H9 (cell line): ENCODE results near the gene RUVBL1. TPM values are rescaled to one million over a fixed set of nuclear protein-coding genes. Genes with fewer than 3 reads are reported as not detected.
A peak's percentile ranks its signal among the peaks of the same experiment; 100 is the strongest.

Experiments
- DNase-seq: peaks from one replicate; pipeline ENCODE4 v3.0.0-alpha.2; 2017
- H2AFZ ChIP-seq: one replicate; pipeline ENCODE4 v1.6.1; 2013; ENCODE audit warnings: mild to moderate bottlenecking, low read length, control low read depth, moderate library complexity
- H2AK5ac ChIP-seq: 2 replicates; pipeline ENCODE4 v1.6.1; 2013; ENCODE audit warnings: low read length, control low read depth, mixed read lengths; ENCODE audit not compliant: insufficient read length
- H2BK120ac ChIP-seq: one replicate; pipeline ENCODE4 v1.6.1; 2013; ENCODE audit warnings: low read depth, mild to moderate bottlenecking, low read length, control low read depth, inconsistent platforms; ENCODE audit not compliant: poor library complexity, severe bottlenecking
- H2BK12ac ChIP-seq: 2 replicates; pipeline ENCODE4 v1.6.1; 2013; ENCODE audit warnings: low read length, control low read depth, mixed read lengths, low read depth; ENCODE audit not compliant: insufficient read length
- H2BK15ac ChIP-seq: 2 replicates; pipeline ENCODE4 v1.6.1; 2013; ENCODE audit warnings: low read depth, low read length, control low read depth
- H2BK20ac ChIP-seq: one replicate; pipeline ENCODE4 v1.6.1; 2013; ENCODE audit warnings: low read depth, mild to moderate bottlenecking, low read length, control low read depth, inconsistent platforms; ENCODE audit not compliant: poor library complexity, severe bottlenecking
- H2BK5ac ChIP-seq: 2 replicates; pipeline ENCODE4 v1.6.1; 2013; ENCODE audit warnings: low read length, control low read depth, mixed read lengths; ENCODE audit not compliant: insufficient read length
- H3K14ac ChIP-seq: 2 replicates; pipeline ENCODE4 v1.6.1; 2013; ENCODE audit warnings: low read length, control low read depth; ENCODE audit not compliant: insufficient read depth
- H3K18ac ChIP-seq: 2 replicates; pipeline ENCODE4 v1.6.1; 2013; ENCODE audit warnings: low read depth, mild to moderate bottlenecking, mixed read lengths, low read length, control low read depth; ENCODE audit not compliant: insufficient read length
- H3K23ac ChIP-seq: 2 replicates; pipeline ENCODE4 v1.6.1; 2013; ENCODE audit warnings: low read length, control low read depth, mixed read lengths, low read depth; ENCODE audit not compliant: insufficient read length
- H3K23me2 ChIP-seq: 2 replicates; pipeline ENCODE4 v1.6.1; 2013; ENCODE audit warnings: low read depth, mild to moderate bottlenecking, mixed read lengths, low read length, control low read depth; ENCODE audit not compliant: insufficient read length, poor library complexity, severe bottlenecking
- H3K27ac ChIP-seq: 2 replicates; pipeline ENCODE4 v1.5.1; 2013; ENCODE audit warnings: low read length, control low read depth, mixed read lengths, low read depth; ENCODE audit not compliant: insufficient read length
- H3K27me3 ChIP-seq: 2 replicates; pipeline ENCODE4 v1.6.1; 2013; ENCODE audit warnings: low read length, control low read depth, inconsistent platforms; ENCODE audit not compliant: insufficient read depth
- H3K4ac ChIP-seq: 2 replicates; pipeline ENCODE4 v1.6.1; 2013; ENCODE audit warnings: low read depth, mild to moderate bottlenecking, control low read depth, inconsistent platforms, low read length, moderate library complexity
- H3K4me1 ChIP-seq: 2 replicates; pipeline ENCODE4 v1.6.1; 2013; ENCODE audit warnings: low read length, control low read depth, inconsistent platforms; ENCODE audit not compliant: insufficient read depth
- H3K4me2 ChIP-seq: 2 replicates; pipeline ENCODE4 v1.6.1; 2013; ENCODE audit warnings: low read length, control low read depth, mixed read lengths; ENCODE audit not compliant: insufficient read length, insufficient read depth
- H3K56ac ChIP-seq: 2 replicates; pipeline ENCODE4 v1.6.1; 2013; ENCODE audit warnings: low read depth, mild to moderate bottlenecking, mixed read lengths, low read length, control low read depth; ENCODE audit not compliant: insufficient read length
- H3K79me1 ChIP-seq: 2 replicates; pipeline ENCODE4 v1.6.1; 2013; ENCODE audit warnings: low read depth, mild to moderate bottlenecking, moderate library complexity, low read length, control low read depth, inconsistent platforms; ENCODE audit not compliant: insufficient read depth, poor library complexity, severe bottlenecking
- H3K79me2 ChIP-seq: 2 replicates; pipeline ENCODE4 v1.6.1; 2013; ENCODE audit warnings: low read length, control low read depth, inconsistent platforms; ENCODE audit not compliant: insufficient read depth
- H3K9ac ChIP-seq: 2 replicates; pipeline ENCODE4 v1.6.1; 2013; ENCODE audit warnings: low read length, control low read depth, mixed read lengths; ENCODE audit not compliant: insufficient read length; ENCODE audit errors: extremely low read depth
- H3K9me3 ChIP-seq: one replicate; pipeline ENCODE4 v1.6.1; 2013; ENCODE audit warnings: low read depth, low read length, inconsistent platforms; ENCODE audit not compliant: control insufficient read depth
- H3T11ph ChIP-seq: one replicate; pipeline ENCODE4 v1.6.1; 2013; ENCODE audit warnings: mild to moderate bottlenecking, low read length, control low read depth, inconsistent platforms
- H4K20me1 ChIP-seq: one replicate; pipeline ENCODE4 v1.6.1; 2013; ENCODE audit not compliant: control insufficient read depth, insufficient read length, insufficient read depth
- H4K5ac ChIP-seq: 2 replicates; pipeline ENCODE4 v1.6.1; 2013; ENCODE audit warnings: low read depth, mild to moderate bottlenecking, mixed read lengths, low read length, control low read depth; ENCODE audit not compliant: insufficient read length
- H4K8ac ChIP-seq: replicated peaks from 2 replicates; pipeline ENCODE4 v1.6.1; 2013; ENCODE audit warnings: low read length, control low read depth, mixed read lengths, low read depth; ENCODE audit not compliant: insufficient read length
- H4K91ac ChIP-seq: 2 replicates; pipeline ENCODE4 v1.6.1; 2013; ENCODE audit warnings: low read depth, mild to moderate bottlenecking, moderate library complexity, mixed read lengths, low read length, control low read depth; ENCODE audit not compliant: insufficient read length
- H3K27ac Mint-ChIP-seq, 3 experiments: 2 replicates in 2 of 3; 3 replicates in 1 of 3; pipeline ENCODE4 v1.8.0; 2020 to 2021; ENCODE audit warnings: mixed read lengths in 3 of 3, mild to moderate bottlenecking in 1 of 3, moderate library complexity in 1 of 3
- H3K27me3 Mint-ChIP-seq: 2 replicates; pipeline ENCODE4 v1.8.0; 2021; ENCODE audit warnings: low read depth, mild to moderate bottlenecking, moderate library complexity, mixed read lengths
- H3K36me3 Mint-ChIP-seq, 3 experiments: 2 replicates in 2 of 3; 3 replicates in 1 of 3; pipeline ENCODE4 v1.8.0; 2020 to 2021; ENCODE audit warnings: low read depth in 3 of 3, mixed read lengths in 3 of 3; ENCODE audit not compliant: insufficient read depth in 1 of 3
- H3K4me1 Mint-ChIP-seq, 2 experiments: 2 replicates each; pipeline ENCODE4 v1.8.0; 2020; ENCODE audit warnings: mixed read lengths in 2 of 2
- H3K4me3 Mint-ChIP-seq, 2 experiments: 2 replicates in 1 of 2; 3 replicates in 1 of 2; pipeline ENCODE4 v1.8.0; 2020 to 2021; ENCODE audit warnings: mild to moderate bottlenecking in 2 of 2, mixed read lengths in 2 of 2, moderate library complexity in 1 of 2
- H3K9me3 Mint-ChIP-seq, 2 experiments: 2 replicates in 1 of 2; 3 replicates in 1 of 2; pipeline ENCODE4 v1.8.0; 2020; ENCODE audit warnings: mild to moderate bottlenecking in 2 of 2, mixed read lengths in 2 of 2, moderate library complexity in 1 of 2
- WGBS: extraction: QIAGEN DNeasy Blood & Tissue Kit; methylation state at CpG from one replicate; pipeline ENCODE4 v1.1.7; 2013; ENCODE audit warnings: missing lambda C conversion rate, low lambda C conversion rate, mixed read lengths; ENCODE audit not compliant: insufficient read length; ENCODE audit errors: extremely low coverage; 5-methylcytosine and 5-hydroxymethylcytosine counted together
- total RNA-seq: library from RNA; stranded (reverse); gene quantifications from 2 replicates; pipeline ENCODE4 v1.2.1, GENCODE V29; 2021
- TF ChIP-seq, protein P1 (sequence below): fragments of 200-600 bp; sonication (generic); conservative IDR thresholded peaks from 3 replicates; pipeline ENCODE4 v1.8.0; 2021; ENCODE audit warnings: antibody characterized with exemption, mild to moderate bottlenecking

The RUVBL1 gene
- total RNA-seq, 1 experiment from 2014 or later: 99.6 TPM

DNA sequence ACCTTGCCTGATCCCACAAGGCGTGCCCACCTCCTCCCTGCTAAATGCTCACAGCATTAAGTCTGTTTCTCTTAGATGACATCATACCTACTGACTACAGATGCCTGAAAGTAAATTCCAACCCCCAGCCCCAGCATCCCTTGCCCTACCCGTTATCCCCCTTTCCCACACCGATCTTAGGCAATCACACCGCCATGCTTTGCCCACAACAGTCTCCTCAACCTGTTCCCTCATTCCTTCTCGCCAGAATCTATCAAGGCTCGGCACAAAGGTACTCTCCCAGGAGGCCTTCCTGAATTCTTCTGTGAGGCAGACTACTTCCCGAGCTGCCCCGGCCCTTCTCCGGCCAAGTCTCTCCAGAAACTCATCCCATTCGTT is 72.2 kb downstream of the RUVBL1 start:
- peak overlapping the region; percentile 24 for H2AFZ ChIP-seq
- peak overlapping the region; percentile 99 for H3K4me2 ChIP-seq
- peaks cover 9% of the 10 kb centered on the region for H3K27me3 Mint-ChIP-seq
- peak overlapping the region; percentile 92 for H4K5ac ChIP-seq
- no peaks in the 10 kb centered on the region for H3K9me3 ChIP-seq
- peak overlapping the region; percentile 71 for H3K9ac ChIP-seq
- H4K8ac ChIP-seq: no peak overlapping the region
- H4K20me1 ChIP-seq: no peaks in the 10 kb centered on the region
- H3K27ac Mint-ChIP-seq: peak overlapping the region; percentile 10 to 95 (median 88); a peak in 6 of 7 replicates
- no peak overlapping the region for H3K27ac ChIP-seq
- peaks cover 10% of the 10 kb centered on the region; the same call in 1 of the 2 replicates for H3K79me2 ChIP-seq
- no peak overlapping the region for H3K4ac ChIP-seq
- no peak overlapping the region for H2AK5ac ChIP-seq
- no peak overlapping the region for H2BK15ac ChIP-seq
- H2BK120ac ChIP-seq: no peak overlapping the region
- peaks cover 10 to 35% (median 32%) of the 10 kb centered on the region in 3 experiments; a peak in 6 of 7 replicates for H3K36me3 Mint-ChIP-seq
- DNase-seq: no peak
- H3K56ac ChIP-seq: no peak overlapping the region
- H2BK5ac ChIP-seq: no peak overlapping the region
- no peak overlapping the region for H3K18ac ChIP-seq
- no CpG with 5 or more reads among the region's 10 CpGs for WGBS
- H3K14ac ChIP-seq: peak overlapping the region; percentile 93
- no peak overlapping the region for H3T11ph ChIP-seq
- no peak overlapping the region for H2BK20ac ChIP-seq
- H3K27me3 ChIP-seq: no peaks in the 10 kb centered on the region
- H2BK12ac ChIP-seq: no peak overlapping the region
- peak overlapping the region; percentile 92 for H3K4me3 Mint-ChIP-seq
- no peaks in the 10 kb centered on the region for H3K4me1 ChIP-seq
- no peaks in the 10 kb centered on the region; a peak in 1 of 5 replicates for H3K9me3 Mint-ChIP-seq
- H3K23me2 ChIP-seq: peaks cover 10% of the 10 kb centered on the region
- no peak overlapping the region for H4K91ac ChIP-seq
- H3K4me1 Mint-ChIP-seq: peaks cover 20 to 26% of the 10 kb centered on the region in 2 experiments
- peaks cover 7% of the 10 kb centered on the region for H3K79me1 ChIP-seq
- TF ChIP-seq, protein P1, sequence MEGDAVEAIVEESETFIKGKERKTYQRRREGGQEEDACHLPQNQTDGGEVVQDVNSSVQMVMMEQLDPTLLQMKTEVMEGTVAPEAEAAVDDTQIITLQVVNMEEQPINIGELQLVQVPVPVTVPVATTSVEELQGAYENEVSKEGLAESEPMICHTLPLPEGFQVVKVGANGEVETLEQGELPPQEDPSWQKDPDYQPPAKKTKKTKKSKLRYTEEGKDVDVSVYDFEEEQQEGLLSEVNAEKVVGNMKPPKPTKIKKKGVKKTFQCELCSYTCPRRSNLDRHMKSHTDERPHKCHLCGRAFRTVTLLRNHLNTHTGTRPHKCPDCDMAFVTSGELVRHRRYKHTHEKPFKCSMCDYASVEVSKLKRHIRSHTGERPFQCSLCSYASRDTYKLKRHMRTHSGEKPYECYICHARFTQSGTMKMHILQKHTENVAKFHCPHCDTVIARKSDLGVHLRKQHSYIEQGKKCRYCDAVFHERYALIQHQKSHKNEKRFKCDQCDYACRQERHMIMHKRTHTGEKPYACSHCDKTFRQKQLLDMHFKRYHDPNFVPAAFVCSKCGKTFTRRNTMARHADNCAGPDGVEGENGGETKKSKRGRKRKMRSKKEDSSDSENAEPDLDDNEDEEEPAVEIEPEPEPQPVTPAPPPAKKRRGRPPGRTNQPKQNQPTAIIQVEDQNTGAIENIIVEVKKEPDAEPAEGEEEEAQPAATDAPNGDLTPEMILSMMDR: no peak
- H3K23ac ChIP-seq: no peak overlapping the region
